Measurements from ENCODE around the gene AKAP13.
"Not testable (repeated sequence)": the region's sequence is repeated elsewhere in the genome, so short reads cannot be mapped to it uniquely, and the experiment has no call there.

Gene AKAP13

DNA sequence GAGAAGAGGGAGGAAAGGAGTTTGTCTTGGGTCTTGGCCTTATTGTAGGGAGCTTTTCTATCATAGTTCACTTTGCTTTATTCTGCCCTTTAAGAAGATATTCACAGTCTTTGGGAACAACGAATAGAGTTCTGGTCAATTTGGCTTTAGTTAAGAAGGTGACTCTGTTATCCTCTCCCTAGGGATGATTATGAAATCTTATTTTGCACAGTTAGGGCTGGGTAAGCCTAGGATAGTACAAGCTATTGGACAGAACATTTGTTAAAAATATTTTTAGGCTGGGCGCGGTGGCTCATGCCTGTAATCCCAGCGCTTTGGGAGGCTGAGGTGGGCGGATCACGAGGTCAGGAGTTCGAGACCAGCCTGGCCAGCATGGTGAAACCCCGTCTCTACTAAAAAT lies 61.5 kb downstream of the AKAP13 start:
- not testable (repeated sequence) for DNase-seq (ENCODE audit: low read depth in 2 of 2)

DNA sequence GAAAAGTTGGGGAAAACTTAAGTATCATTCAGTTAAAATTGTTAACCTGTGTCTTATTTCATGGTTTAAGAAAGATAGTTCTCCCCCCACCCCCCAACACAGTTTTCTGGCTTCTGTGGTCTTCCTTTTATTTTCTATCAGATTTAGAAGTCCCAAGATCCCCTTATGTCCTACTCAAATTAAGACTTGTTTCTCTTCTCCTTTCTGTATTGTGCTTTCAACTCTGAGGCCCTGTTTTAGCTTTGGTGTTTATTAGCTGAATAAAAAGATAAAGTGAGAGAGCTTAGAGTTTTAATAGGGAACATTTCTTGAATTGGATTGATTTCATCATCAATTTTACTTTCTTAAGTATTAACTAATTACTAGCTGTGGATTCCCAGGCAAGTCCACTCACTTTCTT lies 62.6 kb downstream of the AKAP13 start:
- no peak for DNase-seq (ENCODE audit: low read depth in 2 of 2)

DNA sequence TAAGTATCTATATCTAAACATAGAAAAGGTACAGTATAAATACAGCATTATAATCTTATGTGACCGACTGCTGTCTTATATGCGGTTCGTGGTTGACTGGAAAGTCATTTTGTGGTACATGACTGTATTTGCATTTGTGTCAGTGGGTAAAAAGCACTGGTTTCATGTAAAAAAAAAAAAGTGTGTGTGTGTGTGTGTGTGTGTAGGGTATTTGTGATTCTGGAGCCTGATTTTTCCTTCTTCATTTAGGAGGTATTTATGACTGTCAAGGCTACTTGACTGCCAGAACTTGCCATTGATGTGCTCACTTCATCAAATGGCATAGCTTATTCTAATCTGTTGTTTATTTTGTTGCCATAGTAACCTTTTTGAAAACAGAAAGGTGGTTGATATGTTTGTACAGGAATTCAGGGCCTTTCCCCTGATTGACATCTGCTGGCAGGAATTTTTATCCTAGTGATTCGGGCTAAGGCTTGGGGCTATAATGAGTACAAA lies 63.2 kb downstream of the AKAP13 start:
- DNase-seq (ENCODE audit: low read depth in 2 of 2): no peak

DNA sequence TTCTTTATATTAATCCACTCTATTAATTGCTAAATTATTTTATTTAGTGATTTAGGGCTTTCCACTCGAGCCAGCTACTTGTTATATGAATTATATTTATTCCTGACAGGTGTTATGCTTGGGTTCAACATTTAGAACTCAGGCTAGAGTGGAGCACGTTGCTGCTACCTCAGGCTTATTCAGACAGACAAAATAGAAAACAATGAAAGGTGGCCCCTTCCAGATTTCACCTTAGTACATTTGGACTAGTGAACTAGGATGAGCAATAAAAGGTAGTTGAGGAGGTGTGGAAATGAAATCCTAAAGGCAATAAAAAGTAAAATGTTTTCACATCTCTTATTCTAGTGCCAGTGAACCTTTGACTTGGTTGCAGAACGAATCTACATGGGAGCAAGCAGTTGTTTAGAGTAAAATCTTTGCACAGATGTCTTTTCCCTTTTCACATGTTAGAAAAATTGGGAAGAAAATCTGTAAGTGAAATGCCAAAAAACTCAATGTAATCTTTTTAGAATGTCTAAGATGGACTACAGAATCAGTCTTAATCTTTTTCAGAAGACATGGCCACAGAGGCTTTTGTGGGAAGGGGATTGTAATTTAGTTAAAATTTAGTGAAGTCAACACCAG lies 63.8 kb downstream of the AKAP13 start:
- no peak for DNase-seq (ENCODE audit: low read depth in 2 of 2)

DNA sequence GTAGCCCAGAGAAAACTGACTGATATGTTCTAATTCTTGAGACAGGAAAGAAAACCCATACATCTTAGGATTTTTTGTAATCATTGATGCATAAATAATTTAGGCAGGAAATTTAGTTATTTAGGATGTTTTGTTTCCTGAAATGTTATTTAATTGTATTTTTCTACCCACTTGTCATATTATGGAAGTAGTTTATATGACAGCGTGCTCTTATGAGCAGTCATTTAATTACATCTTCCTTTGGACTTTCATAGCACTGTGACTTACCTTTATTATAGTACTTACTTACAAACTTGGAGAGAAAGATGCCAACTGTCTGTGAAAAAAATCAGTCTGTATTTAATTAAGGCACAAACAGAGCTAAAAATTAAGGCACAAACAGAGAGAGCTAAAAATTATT lies 65.0 kb downstream of the AKAP13 start:
- DNase-seq (ENCODE audit: low read depth in 2 of 2): no peak

DNA sequence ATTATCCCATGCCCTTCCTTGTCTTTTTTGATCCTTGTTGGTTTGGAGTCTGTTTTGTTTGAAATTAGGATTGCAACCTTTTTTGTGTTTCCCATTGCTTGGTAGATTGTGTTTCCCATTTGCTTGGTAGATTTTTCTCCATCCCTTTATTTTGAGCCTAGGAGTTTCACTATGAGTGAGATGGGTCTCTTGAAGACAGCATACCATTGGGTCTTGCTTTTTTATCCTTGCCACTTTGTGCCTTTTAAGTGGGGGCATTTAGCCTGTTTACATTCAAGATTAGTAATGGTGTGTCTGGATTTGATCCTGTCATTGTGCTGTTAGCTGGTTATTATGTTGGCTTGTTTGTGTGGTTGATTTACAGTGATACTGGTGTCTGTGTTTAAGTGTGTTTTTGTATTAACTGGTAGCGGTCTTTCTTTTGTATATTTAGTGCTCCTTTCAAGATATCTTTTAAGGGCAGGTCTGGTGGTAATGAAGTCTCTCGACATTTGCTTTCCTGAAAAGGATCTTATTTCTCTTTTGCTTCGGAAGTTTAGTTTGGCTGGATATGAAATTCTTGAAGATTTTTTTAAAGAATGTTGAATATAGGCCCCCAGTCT lies 70.8 kb downstream of the AKAP13 start:
- no peak for DNase-seq (ENCODE audit: low read depth in 2 of 2)

DNA sequence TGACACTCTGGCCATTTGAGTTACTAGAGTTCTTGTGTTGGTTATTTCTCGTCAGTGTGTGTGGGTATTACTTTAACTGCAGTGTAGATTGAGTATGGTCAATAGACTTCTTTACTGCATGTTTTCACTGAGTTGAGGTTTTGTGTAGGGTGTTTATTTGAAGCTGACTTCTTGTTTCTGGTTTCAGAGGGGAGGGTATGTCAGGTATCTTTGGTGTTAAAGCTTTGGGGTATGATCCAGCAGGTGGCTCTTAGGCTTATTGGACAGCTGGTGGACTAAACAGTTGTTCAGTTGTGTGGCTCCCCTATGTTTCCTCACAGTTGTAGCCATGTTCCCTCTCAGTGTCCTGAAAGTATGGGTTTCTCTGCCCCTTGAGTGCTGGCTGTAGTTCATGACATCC lies 72.0 kb downstream of the AKAP13 start:
- no peak for DNase-seq (ENCODE audit: low read depth in 2 of 2)

DNA sequence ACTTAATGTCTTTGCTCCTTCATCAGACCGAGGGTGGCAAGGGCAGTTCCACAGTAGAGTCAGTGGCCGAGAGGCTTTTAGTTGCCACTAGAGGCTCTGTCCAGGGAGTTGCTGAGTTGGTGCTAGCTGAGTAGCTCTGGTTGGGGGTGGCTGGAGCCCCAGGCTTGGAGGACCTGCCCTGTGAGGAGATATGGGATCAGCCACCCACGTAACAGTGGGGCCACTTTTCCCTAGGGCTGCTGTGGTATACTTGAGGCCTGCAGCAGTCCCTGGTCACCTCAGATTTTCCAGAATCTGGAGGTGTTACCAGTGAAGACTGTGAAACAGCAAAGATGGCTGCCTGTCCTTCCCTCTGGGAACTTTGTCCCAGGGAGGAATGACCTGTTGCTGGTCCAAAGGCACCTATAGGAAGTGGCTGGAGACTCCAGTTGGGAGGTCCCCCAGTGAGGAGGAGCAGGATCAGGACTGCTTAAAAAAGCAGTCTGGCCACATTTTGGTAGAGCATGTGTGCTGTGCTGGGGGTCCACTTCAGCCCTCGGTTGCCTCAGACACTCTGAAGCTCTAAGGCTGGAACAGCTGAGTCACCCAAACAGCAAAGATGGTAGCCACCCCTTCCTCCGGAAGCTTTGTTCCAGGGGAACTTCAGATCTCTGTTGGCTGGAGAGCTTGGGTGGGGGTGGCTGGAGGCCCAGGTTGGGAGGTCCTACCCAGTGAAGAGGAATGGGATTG lies 72.9 kb downstream of the AKAP13 start:
- DNase-seq (ENCODE audit: low read depth in 2 of 2): no peak

DNA sequence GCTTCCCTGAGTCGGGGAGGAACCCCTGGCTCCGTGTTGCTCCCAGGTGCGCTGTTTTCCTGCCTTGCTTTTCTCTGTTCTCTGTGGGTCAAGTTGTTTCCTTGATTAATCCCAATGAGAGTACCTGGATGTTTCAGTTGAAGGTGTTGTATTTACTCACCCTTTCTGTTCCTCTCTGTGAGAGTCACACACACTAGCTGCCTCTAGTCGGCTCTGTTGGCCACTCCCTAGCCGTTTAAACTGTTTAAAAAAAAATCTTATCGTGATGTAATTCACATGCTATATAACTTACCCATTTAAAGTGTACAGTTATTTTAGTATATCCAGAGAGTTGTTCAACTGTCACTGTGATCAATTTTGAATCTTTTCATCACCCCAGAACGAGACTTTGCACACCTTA lies 74.0 kb downstream of the AKAP13 start:
- DNase-seq (ENCODE audit: low read depth in 2 of 2): no peak

DNA sequence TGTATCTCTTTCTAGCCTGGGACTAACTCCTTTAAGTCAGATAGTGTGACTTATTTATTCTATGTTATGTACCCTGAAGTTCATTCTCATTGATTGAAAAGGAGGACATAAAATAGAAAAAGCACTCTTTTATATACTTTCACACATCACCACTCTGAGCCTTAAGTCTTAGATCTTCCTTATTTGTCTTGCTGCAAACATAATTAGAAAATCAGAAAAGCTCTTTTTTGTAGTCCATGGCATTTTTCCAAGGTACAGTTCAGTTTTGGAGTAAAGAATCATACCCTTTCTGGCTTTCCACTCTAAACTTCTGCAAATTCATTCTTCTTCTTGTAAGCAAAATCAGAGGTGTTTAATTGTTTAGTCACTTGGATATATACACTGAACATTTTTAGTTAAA lies 75.5 kb downstream of the AKAP13 start:
- no peak for DNase-seq (ENCODE audit: low read depth in 2 of 2)

DNA sequence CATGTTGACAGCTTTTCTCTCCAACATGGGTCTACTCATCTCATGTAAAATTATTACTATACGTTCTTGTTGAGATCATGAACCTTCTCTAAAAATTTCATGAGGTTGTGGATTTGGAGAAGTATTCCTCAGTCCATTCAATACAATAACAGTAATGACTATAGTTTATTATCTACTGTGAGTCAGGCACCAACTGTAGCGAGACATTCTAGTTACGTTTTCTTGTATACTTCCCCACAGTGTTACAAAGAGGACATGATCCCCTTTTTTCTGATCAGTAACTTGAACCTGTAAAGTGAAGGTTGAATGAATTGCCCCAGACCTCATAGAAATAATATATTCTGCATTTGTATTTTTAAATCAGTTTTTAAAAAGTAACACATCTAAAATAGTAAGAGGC lies 76.4 kb downstream of the AKAP13 start:
- DNase-seq (ENCODE audit: low read depth in 2 of 2): no peak

DNA sequence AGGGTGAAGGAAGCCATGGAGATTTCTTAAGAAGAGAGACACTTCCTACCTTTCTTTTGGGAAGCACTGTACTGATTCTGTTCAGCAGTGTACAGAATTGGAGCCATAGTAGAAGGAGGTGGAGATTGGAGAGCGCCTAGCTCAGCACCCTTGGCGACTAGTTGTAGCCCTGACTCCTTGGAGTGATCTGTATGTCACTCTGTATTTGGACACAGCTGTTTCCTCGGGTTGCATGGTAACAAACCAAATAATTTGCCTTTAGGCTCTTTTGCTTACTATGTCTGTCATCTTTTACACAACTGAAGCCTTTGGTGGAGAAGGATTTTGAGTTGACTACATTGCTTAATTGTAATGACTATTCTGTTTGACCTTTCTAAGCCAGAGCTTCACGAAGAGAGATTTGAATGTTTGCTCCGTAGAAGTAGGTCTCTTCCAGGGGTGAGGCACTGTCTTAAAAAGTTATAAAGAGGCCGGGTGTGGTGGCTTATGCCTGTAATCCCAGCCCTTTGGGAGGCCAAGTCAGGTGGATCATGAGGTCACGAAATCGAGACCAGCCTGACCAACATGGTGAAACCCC lies 77.1 kb downstream of the AKAP13 start:
- no peak for DNase-seq (ENCODE audit: low read depth in 2 of 2)

DNA sequence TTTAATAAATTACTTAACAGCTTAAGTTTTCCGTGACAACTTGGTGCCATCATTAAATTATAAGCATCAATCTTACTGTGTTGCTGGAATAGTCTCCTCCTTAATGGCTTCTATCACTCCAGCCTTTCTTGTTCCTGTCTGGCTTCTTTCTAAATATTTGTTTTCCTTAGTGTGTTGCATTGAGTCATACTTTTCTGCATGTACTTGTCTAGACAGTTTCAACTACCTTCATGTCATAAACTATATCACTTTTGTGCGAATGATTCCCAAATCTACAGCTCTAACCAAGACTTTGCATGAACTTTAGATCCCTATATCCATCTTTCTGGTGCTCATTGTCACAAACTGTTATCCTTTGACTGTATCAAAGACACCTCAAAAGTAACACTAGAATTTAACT lies 78.4 kb downstream of the AKAP13 start:
- DNase-seq (ENCODE audit: low read depth in 2 of 2): no peak

DNA sequence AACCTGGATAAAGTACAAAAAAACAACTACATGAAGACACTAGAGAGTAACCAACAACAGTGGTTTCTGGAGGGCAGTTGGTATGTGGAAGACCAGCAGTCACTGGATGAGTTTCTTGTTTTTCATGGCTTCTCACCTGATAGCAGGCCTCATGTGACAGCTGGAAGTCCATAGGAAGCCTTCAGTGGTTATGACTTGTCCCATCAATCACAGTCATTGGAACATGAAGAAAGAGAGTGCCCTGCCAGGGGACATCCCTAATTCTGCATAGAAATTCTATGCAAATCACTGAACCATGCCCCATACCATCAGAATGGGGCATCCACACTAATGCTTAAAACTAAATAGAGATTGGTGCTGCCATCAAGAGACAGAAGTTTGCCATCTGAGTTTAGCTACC lies 81.6 kb downstream of the AKAP13 start:
- no peak for DNase-seq (ENCODE audit: low read depth in 2 of 2)

DNA sequence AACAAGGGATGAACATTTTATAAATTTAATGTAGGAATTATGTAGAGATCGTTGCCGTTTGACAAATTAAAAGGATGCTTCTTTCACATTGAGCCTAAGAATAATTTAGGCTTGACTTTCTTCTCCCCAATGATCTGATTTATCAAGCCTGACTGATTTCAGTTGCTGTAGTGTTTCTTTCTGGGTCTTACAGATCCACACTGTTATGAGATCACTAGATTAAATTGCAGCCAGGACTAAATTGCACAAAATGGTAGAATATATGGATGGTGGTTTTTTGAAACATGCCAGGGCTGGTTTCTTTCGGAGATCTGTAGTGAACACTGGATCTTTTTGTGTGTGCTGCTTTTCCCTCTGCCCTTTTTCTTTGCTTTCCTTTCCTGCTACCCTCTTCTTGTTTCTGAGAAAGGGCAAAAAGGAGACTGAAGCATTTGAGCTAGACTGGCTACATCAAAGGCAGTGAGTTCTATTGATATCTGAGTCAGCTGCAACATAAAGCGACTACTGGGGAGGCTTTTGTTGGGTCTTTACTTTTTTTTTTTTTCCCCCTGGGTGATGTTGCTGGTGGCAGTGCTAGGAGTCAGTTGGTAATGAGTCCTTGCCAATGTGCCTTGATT lies 83.0 kb downstream of the AKAP13 start:
- no peak for DNase-seq (ENCODE audit: low read depth in 2 of 2)

DNA sequence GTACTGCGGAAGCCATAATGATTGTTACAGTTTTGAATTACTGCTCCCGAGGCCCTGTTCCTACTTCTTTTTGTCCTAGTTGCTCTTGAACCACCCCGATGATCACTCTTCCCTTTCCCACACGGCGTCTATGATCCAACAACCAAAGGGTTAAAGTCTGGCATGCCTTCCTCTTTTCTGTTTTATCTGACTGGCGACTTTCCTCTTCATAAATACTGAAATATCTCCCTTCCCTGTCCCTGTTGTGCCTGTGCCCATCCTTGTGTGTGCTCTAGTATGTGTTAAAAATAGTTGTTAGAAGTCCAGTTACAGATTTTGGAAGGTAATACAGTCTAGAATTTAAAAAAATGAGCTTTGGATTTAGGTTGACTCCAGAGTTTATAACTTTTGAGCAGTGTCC lies 83.6 kb downstream of the AKAP13 start:
- DNase-seq (ENCODE audit: low read depth in 2 of 2): no peak

DNA sequence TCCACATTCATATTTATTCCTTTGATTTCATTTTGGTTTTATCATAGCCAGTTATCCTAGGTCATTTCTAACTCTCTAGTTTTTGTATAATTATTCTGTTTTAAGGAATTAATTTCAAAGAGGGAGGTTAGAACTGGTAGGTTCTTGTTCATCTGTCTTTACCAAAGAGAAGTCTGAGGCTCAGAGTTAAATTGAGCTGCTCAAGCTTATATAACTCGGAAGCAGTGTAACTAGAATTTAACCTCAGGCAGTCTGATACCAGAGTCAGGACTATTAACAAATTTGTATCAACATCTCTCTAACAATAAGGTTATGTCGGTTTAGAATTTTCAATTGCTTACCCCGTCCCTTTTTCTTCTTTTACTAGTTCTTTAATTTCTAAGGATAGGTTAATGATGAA lies 84.1 kb downstream of the AKAP13 start:
- DNase-seq (ENCODE audit: low read depth in 2 of 2): no peak

DNA sequence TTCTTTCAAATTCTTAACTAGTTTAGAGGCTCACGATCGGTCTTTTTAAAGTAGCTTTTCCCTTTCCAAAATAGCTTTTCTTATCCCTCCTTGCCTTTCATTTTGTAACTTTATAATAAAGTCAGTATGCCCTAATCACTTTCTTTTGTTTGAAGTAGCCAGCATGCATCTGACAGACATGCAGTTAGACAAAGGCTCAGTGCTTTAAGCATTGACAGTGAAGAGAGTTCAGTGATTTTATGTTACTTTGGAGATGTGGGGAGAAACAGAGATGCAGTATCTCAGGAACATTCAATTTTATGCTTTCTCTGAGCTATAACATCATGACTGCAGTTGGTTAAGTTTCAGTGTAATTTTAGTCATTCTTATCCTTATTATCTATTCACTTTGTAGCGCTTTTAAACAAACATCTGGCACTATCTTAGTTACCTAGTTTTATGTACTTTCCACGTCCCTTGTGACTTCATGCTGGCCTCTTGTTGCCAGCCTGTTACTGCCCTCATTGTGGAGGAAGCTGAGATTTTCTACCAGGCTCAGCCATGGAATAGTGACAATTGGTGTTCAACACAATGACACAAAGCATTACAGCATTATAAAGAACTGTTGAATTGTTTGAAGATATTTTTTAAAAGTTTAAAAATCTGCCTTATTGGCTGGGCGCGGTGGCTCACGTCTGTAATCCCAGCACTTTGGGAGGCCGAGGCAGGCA lies 90.3 kb downstream of the AKAP13 start:
- DNase-seq (ENCODE audit: low read depth in 2 of 2): no peak

DNA sequence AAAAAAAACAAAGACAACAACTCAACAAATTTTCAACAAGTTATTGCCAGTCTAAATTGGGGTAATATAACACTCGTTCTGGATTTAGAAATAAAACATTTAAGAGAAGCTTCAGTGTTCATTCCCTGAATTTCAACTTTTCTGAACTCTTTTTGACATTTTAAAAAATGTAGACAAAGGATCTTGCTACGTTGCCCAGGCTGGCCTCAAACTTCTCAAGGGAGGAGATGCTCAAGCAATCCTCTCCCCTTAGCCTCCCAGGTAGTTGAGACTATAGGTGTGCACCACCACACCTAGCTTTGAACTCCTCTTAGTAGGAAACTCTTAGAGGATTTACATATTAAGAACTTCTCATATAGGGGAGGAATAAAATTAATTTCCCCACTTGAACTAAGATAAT lies 91.9 kb downstream of the AKAP13 start:
- no peak for DNase-seq (ENCODE audit: low read depth in 2 of 2)

DNA sequence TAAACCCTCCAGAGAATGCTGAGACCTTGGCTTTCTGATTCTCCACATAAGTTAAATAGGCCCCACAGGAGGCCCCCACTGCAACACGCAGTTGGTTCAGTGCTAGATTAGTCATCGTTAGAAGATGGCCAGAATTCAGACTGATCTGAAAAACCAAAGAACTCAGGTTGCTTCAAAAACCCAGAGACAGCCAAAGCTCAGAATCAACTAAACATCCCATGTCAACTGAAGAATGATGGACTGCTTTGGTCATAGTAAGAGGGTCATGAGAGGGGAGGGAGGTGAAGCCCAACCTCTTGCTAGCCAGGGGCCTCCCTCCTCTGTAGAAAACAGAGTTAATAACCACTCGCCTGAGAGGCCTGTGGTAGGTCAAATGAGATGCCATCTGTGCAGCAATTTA lies 93.1 kb downstream of the AKAP13 start:
- DNase-seq (ENCODE audit: low read depth in 2 of 2): no peak

DNA sequence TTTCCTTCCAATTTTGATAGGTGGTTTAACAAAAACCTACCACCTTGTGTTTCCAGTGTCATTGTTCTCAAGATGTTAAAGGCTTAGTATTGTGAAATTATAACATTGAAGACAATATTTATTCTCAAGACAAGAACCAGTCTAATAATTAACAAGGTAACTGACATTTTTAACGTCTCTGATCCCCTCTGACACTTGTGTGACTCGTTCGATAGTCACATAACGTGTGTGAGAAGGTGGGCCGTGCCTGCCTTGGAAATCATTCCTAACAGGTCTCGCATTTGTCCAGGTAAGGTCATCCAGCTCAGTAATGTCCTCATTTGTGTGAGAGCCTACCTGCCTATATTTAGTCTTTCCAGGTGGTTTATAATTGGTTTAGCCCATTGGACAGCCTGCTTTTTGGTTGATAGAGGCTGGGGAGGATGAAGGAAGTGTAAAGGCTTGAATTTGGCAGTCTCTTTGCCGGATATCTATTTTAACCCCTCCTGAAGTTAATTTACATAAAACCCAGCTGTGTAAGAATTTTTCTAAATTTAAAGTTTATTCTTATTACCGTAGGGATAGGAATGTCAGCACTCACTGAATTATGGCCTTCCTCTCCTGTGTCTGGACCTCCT lies 94.4 kb downstream of the AKAP13 start:
- no peak for DNase-seq (ENCODE audit: low read depth in 2 of 2)

All from activated CD8-positive, alpha-beta memory T cell treated with anti-CD3 and anti-CD28 coated beads for 4 hours (primary cell).